ENCODE data around the gene MEF2B.

The MEF2B gene

DNA sequence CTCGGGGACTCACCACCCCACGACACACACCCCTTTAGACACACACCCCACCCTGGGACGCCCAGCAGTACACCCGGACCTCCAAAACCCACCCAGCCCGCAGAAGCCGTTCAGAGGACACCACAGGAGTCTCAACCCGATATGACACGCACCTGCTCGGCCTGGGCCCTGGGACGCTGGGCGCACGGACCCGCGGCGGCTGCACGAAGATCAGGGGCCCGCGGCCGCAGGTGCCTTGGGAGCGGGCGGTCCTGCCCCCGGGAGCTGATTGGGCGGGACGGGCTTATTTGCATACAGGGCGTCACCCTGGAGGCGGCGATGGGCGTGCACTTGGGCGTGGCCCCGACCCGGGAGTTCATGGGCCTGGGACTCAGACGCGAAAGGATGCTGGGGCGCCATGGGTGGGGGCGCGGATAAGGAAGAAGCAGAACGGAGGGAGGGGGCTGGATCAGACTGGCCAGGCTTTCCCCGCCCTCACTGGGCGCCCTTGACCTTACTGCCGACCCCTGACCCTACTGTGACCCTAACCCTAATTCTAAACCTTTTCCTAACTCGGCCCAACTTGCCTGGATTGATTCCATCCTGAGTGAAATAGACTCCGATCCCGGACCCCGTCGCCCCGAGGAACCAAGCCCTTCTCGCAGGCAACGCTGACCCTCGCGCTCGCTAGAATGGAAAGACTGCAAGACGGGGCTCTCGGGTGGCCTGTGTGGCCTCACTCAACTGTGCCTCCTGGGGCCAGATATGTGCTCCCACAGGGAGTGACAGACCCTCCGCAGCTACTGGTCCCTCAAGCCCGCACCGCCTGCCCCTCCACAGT, at the start of gene MEF2B:
Gene MEF2B, minus strand, starts transcription at position 211 of the 820 bp plus-strand sequence. CDS start 19,528 bp downstream, outside the sequence.
- peak; percentile 80 for DNase-seq

DNA sequence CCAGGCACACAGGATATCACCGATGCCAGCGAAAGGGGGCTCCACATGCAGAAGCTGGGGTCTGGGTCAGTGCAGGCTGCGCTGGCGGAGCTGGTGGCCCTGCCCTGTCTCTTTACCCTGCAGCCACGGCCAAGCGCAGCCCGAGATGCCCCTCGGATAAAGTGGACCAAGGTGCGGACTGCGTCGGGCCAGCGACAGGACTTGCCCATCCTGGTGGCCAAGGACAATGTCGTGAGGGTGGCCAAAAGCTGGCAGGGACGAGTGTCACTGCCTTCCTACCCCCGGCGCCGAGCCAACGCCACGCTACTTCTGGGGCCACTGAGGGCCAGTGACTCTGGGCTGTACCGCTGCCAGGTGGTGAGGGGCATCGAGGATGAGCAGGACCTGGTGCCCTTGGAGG, 48.8 kb upstream of the MEF2B start:
- DNase-seq = no peak

DNA sequence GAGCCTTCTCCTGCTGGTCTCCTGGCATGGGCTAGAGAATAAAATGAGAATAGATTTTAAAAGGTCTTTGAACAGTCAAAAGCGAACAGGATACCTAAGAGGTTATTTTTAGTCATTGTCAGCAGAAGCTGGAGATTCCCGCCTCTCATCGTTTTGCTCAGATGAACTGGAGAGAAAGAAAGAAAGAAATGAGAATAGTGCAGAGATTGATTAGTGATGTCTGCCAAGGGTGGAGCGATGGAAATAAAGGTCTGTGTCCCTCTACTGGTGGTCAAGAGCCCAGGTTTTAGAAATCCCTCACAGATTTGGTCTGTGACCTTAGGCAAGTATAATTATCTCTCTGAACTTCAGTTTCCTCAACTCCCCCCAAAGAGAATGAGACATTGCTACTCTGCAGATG, 47.0 kb upstream of the MEF2B start:
- no peak for DNase-seq

DNA sequence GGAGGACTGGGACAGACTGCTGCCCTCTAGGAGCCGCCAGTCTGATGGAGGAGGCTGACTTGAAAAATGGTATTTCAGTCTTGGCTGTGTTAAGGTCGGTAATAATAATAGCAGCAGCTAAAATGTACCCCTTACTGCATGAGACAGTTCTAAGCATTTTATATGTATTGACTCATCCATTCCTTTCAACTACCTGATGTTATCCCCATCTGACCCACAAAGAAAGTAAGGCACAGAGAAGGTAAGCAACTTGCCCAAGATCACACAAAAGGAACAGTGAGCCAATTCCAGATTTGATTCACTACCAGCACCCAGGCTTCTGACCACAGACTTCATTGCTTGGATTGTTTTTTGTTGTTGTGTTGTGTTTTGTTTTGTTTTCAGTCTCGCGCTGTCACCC, 45.7 kb upstream of the MEF2B start:
- no peak for DNase-seq

DNA sequence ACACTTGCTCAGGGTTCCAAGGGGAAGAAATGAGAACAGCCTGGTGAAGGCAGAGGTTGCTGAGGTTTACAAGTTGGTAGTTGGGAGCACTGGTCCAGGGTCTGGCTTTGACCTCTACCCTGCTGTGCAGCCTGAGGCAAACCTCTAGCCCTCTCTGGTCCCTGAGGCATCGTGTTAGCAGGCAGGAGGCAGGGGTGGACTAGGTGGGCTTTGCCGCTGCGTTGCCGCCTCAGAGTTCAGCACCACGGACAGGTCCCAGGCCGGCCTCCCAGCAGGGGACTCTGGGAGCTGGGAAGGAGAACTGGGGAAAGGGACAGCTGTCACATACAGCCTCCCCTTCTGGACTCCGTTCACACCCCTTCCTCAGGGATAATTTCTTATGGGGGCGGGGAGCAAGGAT, 44.8 kb upstream of the MEF2B start:
- no peak for DNase-seq

DNA sequence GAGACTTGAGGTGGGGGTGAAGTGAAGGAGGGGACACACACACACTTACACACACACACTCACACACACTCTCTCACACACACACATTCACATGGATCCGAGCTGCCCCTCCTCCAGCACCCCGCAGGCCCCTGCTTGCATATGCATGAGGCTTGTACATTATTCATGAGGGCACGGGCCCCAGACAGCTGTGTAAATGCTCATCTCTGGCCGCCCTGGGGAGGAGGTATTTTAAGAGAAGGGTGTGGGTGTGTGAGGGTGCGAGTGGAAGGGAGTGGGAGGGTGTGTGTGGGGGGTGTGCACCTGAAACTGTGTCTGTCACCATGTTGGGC, 44.1 kb upstream of the MEF2B start:
- no peak for DNase-seq

DNA sequence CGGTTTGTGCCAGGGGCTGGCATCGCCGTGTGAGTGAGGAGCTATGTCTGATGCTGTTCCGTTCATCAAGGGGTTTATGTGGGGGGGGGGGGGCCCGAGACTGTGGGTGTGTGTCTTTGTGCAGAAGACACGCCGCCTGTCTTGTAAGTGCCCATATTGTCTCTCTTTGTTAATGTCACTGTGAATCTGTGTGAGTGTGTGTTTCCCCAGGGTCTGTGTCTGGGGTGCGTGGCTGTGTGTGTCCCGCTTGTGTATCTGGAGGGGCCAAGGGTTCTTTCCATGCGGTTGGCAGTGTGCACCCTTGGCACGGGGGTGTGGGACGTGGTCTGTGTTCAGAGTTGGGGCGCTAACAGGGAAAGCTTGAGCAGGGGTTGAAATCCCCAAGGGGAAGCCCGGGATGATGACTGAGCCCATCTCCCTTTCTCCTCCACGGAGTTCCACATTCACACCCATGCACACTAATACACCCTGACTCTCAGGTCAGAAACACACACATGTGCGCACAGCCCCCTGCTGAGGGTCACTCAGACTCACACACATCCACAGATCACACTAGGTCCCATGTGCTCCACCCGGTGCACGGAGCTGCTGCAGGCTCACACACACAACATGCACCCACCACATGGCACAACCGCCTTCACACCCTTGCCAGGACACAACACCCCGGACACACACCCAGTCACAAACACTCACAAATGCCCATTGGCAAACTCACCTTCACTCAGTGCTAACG, 43.5 kb upstream of the MEF2B start:
- DNase-seq = no peak

DNA sequence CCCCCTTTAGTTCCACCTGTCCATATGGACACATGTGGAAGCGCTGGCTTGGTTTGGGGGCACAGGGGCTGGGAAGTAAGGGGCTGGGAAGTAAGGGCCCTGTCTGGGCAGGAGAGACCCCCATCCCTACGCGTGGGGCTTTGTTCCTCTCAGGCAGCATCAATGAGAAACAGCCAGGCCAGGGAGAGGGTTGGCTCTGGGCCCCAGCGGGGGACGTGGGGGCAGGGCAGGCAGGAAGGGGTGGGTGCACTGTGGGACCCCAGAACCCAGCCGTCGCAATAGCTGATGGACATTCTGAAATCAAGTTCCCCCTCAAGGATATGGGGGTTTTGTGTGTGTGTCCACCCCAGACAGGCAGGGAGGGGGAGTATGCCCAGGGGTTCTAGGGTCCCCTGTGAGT, 42.9 kb upstream of the MEF2B start:
- no peak for DNase-seq

DNA sequence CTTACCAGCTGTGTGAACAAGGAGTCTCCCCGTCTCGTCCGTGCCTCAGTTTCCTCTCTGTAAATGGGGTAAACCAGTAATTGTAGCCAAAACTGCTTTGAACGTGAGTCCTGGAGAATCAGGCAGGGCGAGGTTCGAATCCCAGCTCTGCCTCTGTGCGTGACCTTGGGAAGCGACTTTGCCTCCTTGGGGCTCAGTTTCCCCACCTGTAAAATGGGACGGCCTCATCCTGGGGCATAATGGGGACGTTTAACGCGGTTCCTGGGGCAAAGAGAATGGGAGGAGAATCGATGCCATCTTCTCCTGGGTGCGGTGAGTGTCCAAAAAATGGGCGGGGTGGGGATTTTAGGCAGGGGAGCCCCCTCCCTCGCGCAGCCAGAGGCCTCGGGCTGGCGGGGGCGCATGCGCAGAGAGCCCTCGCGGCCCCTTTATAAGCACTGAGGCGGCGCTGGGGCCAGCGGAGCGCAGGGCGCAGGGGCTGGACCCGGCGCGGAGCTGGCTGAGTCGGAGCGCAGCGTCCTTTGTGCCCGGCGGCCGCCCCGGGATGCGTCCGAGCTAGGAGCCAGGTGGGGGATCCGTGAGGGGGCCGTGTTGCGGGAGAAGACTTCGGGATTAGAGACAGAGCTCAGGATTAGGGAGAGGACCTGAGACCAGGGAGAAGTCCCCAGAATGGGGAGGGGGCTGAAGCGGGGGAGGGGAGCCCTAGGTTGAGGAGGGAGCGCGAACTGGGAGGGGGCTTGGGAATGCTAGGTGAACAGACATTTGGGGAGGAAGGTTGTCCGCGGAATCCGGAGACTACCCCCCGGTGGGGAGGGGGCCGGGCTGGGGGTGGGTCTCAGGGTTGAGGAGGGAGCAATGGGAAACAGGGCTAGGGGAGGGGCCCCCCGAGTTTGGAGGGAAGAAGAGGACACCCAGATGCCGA, 41.7 kb upstream of the MEF2B start, which contains the start of gene NCAN:
Gene NCAN, plus strand, starts transcription at position 460 of the 922 bp plus-strand sequence. CDS start 4,996 bp downstream, outside the sequence.
- DNase-seq = no peak

DNA sequence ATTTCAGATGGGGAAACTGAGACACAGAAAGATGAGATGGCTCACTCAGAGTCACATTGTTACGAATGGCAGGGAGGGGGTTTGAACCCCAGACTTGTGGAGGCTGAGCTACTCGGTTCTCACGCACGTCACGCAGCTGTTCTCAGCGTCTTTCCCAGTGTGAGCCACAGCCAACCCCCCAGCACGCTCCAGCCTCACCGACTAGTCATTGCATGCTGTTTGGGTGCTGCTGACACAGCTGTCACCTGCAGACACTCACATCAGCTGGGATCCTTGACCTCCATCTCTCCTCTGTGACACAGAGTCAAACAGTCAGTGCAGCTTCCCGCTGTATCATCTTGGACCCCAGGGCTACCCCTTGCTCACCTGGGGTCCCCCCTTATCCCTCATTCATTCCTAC, 39.3 kb upstream of the MEF2B start:
- no peak for DNase-seq

DNA sequence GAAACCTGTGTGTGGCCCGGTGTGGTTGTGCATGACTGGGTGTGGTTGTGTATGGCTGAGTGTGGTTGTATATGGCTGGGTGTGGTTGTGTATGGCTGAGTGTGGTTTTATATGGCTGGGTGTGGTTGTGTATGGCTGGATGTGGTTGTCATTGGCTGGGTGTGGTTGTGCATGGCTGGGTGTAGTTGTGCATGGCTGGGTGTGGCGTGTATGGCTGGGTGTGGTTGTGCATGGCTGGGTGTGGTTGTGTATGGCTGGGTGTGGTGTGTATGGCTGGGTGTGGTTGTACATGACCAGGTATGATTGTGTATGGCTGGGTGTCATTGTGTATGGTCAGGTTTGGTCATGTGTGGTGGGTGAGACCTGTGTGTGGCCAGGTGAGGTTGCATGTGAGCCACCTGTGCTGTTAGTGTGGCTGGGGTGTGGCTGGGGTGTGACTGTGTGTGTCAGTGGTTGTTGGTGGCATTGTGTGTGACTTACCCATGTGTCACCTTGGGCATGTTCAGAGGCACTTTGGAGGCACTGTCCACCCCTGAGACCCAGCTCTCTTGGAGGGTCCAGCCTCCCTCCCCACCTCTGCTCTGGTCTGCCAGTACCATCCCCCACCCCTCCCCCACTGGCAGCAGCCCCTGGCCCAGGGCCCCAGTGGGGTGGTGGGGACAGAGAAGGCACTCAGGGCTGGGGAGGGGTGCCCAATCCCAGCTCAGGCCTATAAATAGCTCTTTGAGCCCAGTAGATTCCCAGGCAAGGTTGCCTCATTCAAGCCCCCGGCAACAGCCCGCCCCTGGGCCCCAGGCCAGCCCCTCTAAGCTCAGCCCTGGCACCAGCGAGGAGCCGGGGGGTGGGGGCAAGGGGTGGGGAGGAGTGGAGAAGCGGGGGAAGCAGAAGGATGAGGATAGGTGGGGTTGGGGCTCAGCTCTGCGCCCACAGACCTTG, 37.8 kb upstream of the MEF2B start:
- DNase-seq = no peak

DNA sequence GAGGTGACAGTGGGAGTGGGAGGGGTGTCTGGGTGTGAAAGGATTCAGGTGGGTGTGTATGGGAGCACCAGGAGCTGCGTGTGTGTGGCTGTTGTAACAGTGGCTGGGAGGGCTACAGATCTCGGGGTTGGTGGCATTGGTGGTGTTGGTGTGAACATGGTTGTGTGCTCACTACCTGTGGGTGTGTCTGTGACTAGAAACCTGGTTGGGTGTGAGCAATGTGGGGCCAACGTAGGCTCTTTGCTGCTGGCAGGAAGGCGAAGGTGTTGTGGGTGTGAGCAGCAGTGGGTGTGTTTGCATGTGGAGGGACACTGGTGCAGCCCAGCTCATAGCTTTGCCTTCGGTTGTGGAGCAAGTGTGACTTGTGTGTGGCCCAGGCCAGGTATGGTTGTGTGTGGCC, 36.9 kb upstream of the MEF2B start:
- no peak for DNase-seq

DNA sequence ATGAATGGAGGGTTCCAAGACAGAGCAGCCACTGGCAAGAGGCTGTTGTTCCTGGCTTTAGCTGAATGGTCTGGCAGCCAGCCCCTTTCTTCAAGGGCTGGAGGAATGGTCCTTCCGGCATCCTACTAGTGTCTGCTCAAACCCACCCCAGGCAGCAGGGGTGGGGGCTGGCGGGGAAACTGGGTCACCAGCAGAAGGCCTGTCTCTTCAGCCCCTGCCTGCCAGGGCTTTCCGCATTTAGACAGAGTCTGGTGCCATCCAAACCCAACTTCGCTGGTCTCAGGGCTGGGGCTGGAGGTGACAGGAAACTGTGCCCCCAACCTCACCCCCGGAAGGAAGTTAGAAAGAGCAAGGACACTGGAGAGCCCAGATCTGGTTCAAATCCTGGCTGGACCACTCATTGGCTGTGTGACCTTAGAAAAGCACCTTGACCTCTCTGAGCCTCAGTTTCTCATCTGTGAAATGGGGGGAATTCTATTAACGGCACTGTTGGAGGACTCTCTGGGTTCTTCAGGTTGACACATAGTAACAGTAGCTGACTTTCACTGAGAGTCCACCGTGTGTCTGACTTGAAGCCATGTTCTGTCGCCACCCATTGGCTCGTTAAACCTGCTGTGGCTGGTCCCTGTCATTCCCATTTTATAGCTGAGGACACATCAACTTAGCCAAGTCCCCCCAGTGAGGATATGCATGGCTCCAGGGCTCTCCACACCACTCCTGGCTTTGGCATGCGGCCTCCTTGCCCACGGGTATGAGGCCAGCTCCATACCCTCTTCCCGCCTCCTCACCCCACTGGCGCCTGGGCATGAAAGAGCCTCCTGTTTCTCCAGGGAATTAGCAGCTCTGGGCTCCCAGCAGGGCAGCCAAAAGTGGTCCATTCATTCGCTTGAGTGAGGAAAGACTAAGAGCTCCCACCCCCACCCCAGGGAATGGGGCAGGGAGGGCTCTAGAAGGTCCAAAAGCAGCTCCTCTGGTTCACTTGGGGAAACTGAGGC, 35.6 kb upstream of the MEF2B start:
- DNase-seq = no peak

DNA sequence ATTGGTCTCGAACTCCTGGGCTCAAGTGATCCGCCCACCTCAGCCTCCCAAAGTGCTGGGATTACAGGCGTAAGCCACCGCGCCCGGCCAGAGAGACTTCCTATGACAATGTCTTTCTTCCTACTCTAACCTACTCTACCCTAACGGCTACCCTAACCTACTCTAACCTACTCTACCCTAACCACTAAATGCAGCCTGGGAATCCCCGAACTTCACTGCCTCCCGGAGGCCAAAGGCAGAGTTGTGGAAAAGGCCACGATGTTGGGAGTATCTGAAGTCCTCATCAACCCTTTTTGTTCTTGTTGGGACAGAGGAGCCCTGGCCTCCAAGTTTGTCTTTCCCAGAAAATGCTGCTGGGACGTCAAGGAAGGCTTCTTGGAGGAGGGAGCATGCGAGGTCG, 34.1 kb upstream of the MEF2B start:
- no peak for DNase-seq

DNA sequence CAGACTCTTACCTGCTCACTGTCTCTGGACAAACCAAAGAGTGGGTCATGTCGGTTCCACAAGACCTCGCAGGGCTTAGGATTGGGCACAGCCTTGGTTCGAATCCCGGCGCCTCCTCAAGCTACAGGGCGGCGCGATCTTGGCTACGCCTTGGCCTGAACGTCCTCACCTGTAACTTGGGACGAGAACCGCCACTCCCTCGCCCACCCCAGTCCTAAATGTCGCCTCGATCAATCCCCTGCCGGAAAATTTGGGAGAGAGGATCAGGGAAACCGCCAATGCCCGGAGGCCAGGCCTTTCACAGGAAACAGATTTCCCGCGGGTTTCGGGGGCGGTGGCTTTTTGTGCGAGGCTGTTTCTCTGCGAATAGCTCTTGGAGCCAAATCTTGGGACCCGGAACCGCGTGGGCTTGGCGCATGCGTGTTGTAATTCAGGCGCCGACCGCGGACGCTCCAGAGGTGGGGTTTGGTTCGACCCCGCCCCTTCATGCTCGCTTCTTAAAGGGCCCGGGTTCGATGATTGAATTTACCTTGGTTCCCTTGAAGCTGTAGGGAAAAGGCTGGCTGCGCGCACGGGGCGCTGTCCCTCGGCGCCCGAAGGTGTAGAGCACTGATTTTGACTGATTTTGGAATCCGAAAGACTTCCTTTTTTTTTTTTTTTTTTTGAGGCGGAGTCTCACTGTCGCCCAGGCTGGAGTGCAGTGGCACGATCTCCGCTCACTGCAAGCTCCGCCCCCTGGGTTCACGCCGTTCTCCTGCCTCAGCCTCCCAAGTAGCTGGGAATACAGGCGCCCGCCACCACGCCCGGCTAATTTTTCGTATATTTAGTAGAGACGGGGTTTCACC, 33.2 kb upstream of the MEF2B start, which contains the start of gene NR2C2AP:
Gene NR2C2AP, minus strand, starts transcription at position 403 of the 845 bp plus-strand sequence. Its CDS starts 354 bp downstream, at position 49.
- peak; percentile 94 for DNase-seq

DNA sequence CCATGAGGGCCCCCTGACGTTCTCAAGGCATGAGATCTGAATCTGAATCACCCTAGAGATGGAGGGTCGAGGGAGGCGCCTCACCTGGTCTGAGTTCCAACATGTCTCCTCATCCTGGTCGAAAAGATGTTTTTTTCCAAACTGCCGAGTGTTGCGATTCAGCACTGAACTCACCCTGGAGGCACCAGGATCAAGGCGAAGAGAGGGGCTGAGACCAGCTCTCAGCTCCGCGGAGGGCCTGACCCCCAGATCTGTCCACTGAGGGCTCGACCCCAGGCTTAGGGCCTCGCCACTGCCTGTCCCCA, 32.6 kb upstream of the MEF2B start:
- DNase-seq = no peak

DNA sequence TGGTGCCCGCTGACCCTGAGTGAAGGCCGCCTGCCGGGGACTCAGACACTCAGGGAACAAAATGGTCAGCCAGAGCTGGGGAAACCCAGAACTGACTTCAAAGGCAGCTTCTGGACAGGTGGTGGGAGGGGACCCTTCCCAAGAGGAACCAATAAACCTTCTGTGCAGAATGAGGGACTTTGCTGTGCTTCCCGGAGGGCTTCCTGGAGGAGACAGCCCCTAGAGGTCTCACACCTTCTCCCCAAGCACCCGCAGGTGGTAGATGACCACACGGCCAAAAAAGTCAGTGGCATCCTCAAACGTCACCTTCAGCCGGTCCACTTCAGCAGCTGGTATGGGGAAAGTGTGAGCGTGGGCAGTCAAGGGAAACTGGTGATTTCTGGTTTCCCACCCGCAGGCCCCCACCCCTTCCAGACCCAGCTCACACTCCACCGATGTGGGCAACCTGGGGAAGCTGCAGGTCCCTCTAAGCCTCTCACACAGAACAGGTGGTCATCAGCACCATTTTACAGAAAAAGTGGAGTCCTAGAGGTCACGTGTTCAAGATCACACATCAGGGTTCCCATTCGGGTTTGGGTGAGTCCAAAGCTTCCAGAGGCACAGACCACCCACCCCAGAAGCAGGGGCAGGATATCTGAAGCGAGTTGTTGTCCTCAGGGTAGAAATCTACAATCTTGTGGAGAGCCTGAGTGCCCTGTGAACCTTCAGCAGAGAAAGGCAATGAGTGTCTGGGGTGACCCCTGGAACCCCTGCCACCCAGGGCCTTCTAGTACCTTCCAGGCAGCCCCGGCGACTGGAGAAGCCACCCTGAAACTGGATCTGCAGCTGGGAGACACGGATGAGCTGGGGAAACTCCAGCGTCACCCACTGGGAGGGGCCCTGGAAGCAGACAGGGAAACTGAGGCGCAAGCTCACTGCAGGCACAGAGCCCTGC, 31.9 kb upstream of the MEF2B start:
- no peak for DNase-seq

DNA sequence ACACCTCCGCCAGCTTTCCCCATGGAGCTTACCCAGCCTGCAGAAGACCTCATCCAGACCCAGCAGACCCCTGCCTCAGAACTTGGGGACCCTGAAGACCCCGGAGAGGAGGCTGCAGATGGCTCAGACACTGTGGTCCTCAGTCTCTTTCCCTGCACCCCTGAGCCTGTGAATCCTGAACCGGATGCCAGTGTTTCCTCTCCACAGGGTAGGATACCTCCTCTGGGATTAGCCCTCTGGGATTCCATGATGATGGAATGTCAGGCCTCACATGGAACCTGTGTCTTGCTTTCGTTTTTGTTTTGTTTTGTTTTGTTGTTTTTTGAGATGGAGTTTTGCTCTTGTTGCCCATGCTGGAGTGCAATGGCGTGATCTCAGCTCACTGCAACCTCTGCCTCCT, 23.9 kb upstream of the MEF2B start:
- no peak for DNase-seq
